NB4 (cell line): ENCODE results near the gene TGFA.

Experiments used
- DNase-seq: peaks from one replicate; pipeline ENCODE4 v3.0.0; 2010; ENCODE audit warnings: low read depth
- H3K4me3 ChIP-seq: one replicate; pipeline ENCODE4 v1.5.1; 2011; ENCODE audit warnings: mild to moderate bottlenecking, low read depth, low read length, moderate library complexity
- CTCF ChIP-seq: IDR thresholded peaks from one replicate; pipeline ENCODE4 v1.5.1; 2012; ENCODE audit warnings: low read depth, low read length
- MAX ChIP-seq: IDR thresholded peaks from 2 replicates; pipeline ENCODE4 v1.6.1; 2011; ENCODE audit warnings: low read depth, low read length
- MYC ChIP-seq: IDR thresholded peaks from 2 replicates; pipeline ENCODE4 v1.6.1; 2011; ENCODE audit warnings: low read depth, low read length
- POLR2A ChIP-seq: IDR thresholded peaks from 2 replicates; pipeline ENCODE4 v1.6.1; 2011; ENCODE audit warnings: mild to moderate bottlenecking; ENCODE audit not compliant: insufficient read length; ENCODE audit errors: extremely low read depth

TGFA gene

GRCh38 chr2:70515938-70516337 lies 37.7 kb downstream of the TGFA start:
- TF ChIP-seq MYC (no peak; the same call in 1 of the 2 replicates), MAX (peak; percentile 30; the same call in 1 of the 2 replicates), POLR2A (no peak), CTCF (no peak)
- no peak overlapping the region for H3K4me3 ChIP-seq
- DNase-seq, result peak; percentile 90

GRCh38 chr2:70514612-70515055 lies 39.0 kb downstream of the TGFA start:
- no peak for DNase-seq
- TF ChIP-seq CTCF, result no peak
- TF ChIP-seq POLR2A, result no peak

DNA sequence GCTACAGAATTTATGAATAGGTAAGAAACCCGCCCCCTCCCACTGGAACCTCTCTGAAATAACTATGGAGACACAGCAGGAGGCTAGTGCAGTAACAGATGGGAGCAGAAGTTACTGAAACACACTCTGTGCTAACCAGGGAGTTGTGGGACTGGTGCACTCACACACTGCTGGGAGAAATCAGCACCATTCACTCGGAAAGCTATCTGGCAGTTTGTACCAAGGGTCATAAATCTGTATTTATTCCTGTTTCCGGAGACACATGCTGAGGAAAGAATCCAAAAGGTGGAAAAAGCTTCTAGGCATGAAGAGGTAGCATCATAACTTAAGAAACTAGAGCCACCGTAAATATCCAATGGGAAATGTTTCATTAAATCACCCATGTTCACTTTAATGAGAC lies 39.9 kb downstream of the TGFA start:
- H3K4me3 ChIP-seq, result no peak overlapping the region
- DNase-seq, result no peak
- TF ChIP-seq POLR2A (no peak), MYC (no peak), MAX (no peak), CTCF (no peak)

More at GRCh38 chr2:70514612-70515055, 39.0 kb downstream of the TGFA start:
- H3K4me3 ChIP-seq, result no peak overlapping the region

- TF ChIP-seq MAX, result peak; percentile 53; the same call in 1 of the 2 replicates
- TF ChIP-seq MYC, result peak; percentile 42; the same call in 1 of the 2 replicates
- no peak for TF ChIP-seq CTCF
- no peak for TF ChIP-seq POLR2A
- no peak overlapping the region for H3K4me3 ChIP-seq
- DNase-seq, result peak; percentile 55
Measured at GRCh38 chr2:70511971-70512729, 41.5 kb downstream of the TGFA start.

GRCh38 chr2:70510313-70510712 lies 43.3 kb downstream of the TGFA start:
- TF ChIP-seq MAX (no peak), MYC (no peak), POLR2A (no peak), CTCF (no peak)
- no peak overlapping the region for H3K4me3 ChIP-seq
- peak; percentile 39 for DNase-seq

DNA sequence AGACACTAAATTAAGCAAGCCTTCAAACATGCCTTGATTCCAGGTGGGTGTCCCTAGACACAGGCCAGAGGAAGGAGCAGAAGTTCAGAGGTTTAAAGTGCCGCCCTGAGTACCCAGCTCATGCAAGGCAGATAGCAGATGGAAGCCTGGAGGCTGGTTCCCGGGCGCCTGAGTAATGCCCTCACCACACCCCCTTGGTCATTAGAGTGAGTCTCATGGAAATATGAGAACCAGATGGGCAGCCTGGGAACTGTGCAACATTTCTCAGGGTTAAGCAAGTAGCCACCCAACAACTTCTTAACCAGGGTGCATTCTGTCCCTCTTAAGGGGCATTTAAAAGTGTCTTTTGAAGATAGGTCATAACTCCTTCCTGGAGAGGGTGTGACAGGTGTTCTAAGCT lies 44.1 kb downstream of the TGFA start:
- no peak for DNase-seq
- no peak overlapping the region for H3K4me3 ChIP-seq
- TF ChIP-seq CTCF, result no peak
- no peak for TF ChIP-seq POLR2A
- TF ChIP-seq MYC, result no peak
- TF ChIP-seq MAX, result no peak
